Rectal smooth muscle tissue (tissue), 1 donor: Measurements from ENCODE around the gene BRICD5.

Experiments
- H3K27ac ChIP-seq: one replicate; pipeline ENCODE4 v1.7.0; 2013; ENCODE audit warnings: low read depth, low read length, inconsistent platforms
- H3K27me3 ChIP-seq: one replicate; pipeline ENCODE4 v1.7.0; 2013; ENCODE audit warnings: low read length; ENCODE audit not compliant: control insufficient read depth, insufficient read depth
- H3K36me3 ChIP-seq: one replicate; pipeline ENCODE4 v1.7.0; 2013; ENCODE audit warnings: low read length; ENCODE audit not compliant: control insufficient read depth, insufficient read depth
- H3K4me1 ChIP-seq: one replicate; pipeline ENCODE4 v1.7.0; 2013; ENCODE audit warnings: low read length; ENCODE audit not compliant: control insufficient read depth, insufficient read depth
- H3K4me3 ChIP-seq: one replicate; pipeline ENCODE4 v1.7.0; 2013; ENCODE audit warnings: low read length
- H3K9ac ChIP-seq: one replicate; pipeline ENCODE4 v1.7.0; 2013; ENCODE audit warnings: low read length

BRICD5 gene

GRCh38 chr16:2177561-2177960, 33.1 kb downstream of the BRICD5 start:
- H3K27me3 ChIP-seq, result no peaks in the 10 kb centered on the region
- no peak overlapping the region for H3K9ac ChIP-seq
- H3K27ac ChIP-seq, result no peak overlapping the region
- peaks cover 39% of the 10 kb centered on the region for H3K36me3 ChIP-seq
- no peak overlapping the region for H3K4me3 ChIP-seq
- no peaks in the 10 kb centered on the region for H3K4me1 ChIP-seq

DNA sequence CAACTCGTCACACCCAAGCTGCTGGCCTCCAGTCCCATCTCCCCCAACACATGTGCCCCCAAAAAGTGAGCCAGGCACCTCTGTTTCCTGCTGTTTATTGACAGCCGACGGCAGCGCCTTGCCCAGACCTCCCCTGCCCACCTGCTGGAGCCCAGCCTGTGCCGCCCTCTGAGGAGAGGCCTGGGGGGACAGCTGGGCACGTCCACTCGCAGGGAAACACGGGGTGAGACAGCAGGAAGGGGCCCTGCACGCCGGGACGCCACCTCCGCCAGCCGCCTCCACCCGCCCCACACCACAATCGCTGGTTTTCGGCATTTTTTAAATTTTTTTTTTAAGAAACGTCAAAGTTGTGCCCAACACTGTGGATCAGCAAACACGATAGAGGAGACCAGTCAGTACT, 33.6 kb downstream of the BRICD5 start:
- Histone ChIP-seq H3K4me1 (no peaks in the 10 kb centered on the region), H3K27me3 (no peaks in the 10 kb centered on the region), H3K27ac (no peak overlapping the region), H3K9ac (no peak overlapping the region), H3K36me3 (peaks cover 39% of the 10 kb centered on the region), H3K4me3 (no peak overlapping the region)

DNA sequence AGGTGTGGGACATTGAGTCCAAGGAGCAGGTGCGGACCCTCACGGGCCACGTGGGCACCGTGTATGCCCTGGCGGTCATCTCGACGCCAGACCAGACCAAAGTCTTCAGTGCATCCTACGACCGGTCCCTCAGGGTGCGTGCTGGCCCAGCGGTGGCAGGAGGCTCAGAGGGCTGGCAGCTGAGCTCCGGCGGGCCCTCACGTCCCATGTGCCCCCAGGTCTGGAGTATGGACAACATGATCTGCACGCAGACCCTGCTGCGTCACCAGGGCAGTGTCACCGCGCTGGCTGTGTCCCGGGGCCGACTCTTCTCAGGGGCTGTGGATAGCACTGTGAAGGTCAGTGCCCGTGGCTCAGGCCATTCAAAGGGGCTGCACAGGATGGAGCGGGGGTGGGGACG, 34.6 kb downstream of the BRICD5 start:
- Histone ChIP-seq H3K4me1 (no peaks in the 10 kb centered on the region), H3K27ac (no peak overlapping the region)

GRCh38 chr16:2175454-2175853, 35.2 kb downstream of the BRICD5 start:
- Histone ChIP-seq H3K27ac (no peak overlapping the region), H3K4me1 (no peaks in the 10 kb centered on the region), H3K36me3 (peaks cover 39% of the 10 kb centered on the region), H3K9ac (no peak overlapping the region), H3K27me3 (no peaks in the 10 kb centered on the region), H3K4me3 (no peak overlapping the region)

More for the DNA sequence above, 34.6 kb downstream of the BRICD5 start:
- Histone ChIP-seq H3K27me3 (no peaks in the 10 kb centered on the region), H3K9ac (no peak overlapping the region), H3K4me3 (no peak overlapping the region), H3K36me3 (peaks cover 39% of the 10 kb centered on the region)

GRCh38 chr16:2174396-2175131, 36.1 kb downstream of the BRICD5 start:
- H3K9ac ChIP-seq, result no peak overlapping the region
- H3K27me3 ChIP-seq, result no peaks in the 10 kb centered on the region
- no peak overlapping the region for H3K4me3 ChIP-seq
- H3K36me3 ChIP-seq, result peaks cover 39% of the 10 kb centered on the region
- no peaks in the 10 kb centered on the region for H3K4me1 ChIP-seq
- H3K27ac ChIP-seq, result no peak overlapping the region

DNA sequence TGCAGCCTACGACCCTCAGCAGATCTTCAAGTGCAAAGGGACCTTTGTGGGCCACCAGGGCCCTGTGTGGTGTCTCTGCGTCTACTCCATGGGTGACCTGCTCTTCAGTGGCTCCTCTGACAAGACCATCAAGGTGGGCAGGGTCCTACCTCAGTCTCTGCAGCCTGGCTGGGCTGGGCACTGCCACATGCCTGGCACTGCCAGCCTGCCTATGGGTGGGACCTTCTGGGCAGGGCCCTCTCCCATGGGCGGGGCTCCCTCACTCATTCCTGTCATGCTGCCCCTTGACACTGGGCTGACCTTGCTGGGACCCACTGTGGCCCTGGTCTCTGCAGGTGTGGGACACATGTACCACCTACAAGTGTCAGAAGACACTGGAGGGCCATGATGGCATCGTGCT, 36.7 kb downstream of the BRICD5 start:
- peaks cover 39% of the 10 kb centered on the region for H3K36me3 ChIP-seq

GRCh38 chr16:2173366-2173765, 37.3 kb downstream of the BRICD5 start:
- Histone ChIP-seq H3K4me1 (no peaks in the 10 kb centered on the region), H3K9ac (no peak overlapping the region), H3K4me3 (no peak overlapping the region), H3K36me3 (peaks cover 41% of the 10 kb centered on the region), H3K27ac (no peak overlapping the region), H3K27me3 (no peaks in the 10 kb centered on the region)

More for the DNA sequence above, 36.7 kb downstream of the BRICD5 start:
- Histone ChIP-seq H3K9ac (no peak overlapping the region), H3K4me3 (no peak overlapping the region), H3K27me3 (no peaks in the 10 kb centered on the region), H3K27ac (no peak overlapping the region), H3K4me1 (no peaks in the 10 kb centered on the region)

- Histone ChIP-seq H3K27ac (no peak overlapping the region), H3K27me3 (no peaks in the 10 kb centered on the region), H3K4me1 (no peaks in the 10 kb centered on the region), H3K4me3 (no peak overlapping the region), H3K36me3 (peaks cover 44% of the 10 kb centered on the region), H3K9ac (no peak overlapping the region)
Observed at GRCh38 chr16:2172688-2173335, 37.9 kb downstream of the BRICD5 start.

GRCh38 chr16:2171601-2172178, 39.0 kb downstream of the BRICD5 start:
- Histone ChIP-seq H3K27me3 (no peaks in the 10 kb centered on the region), H3K27ac (no peak overlapping the region), H3K9ac (no peak overlapping the region), H3K4me1 (no peaks in the 10 kb centered on the region), H3K4me3 (no peak overlapping the region), H3K36me3 (peaks cover 36% of the 10 kb centered on the region)

GRCh38 chr16:2170587-2171435, 39.9 kb downstream of the BRICD5 start:
- Histone ChIP-seq H3K27ac (no peak overlapping the region), H3K36me3 (peaks cover 29% of the 10 kb centered on the region)

DNA sequence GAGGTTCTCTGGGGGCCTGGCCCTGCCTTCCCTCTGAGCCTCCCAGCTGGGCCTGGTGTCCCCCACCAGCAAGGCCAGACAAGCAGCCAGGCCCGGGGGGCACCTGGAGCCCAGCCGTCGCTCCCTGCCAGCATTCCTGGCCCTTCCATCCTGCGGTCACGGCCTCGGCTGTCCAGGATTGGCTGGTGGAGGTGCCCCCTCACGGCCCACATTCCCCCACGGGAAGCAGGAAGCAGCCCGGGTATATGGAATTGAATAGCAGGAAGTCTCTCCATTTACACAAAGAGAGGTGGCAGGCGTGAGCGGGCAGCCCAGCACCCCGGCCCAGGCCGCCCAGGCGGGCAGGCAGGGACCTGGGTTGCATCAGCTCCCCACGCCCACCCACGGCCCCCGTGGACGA, 40.6 kb downstream of the BRICD5 start:
- no peak overlapping the region for H3K4me3 ChIP-seq
- H3K9ac ChIP-seq, result no peak overlapping the region
- H3K36me3 ChIP-seq, result peaks cover 23% of the 10 kb centered on the region
- H3K27me3 ChIP-seq, result no peaks in the 10 kb centered on the region
- H3K4me1 ChIP-seq, result no peaks in the 10 kb centered on the region
- no peak overlapping the region for H3K27ac ChIP-seq

More at GRCh38 chr16:2170587-2171435, 39.9 kb downstream of the BRICD5 start:
- Histone ChIP-seq H3K9ac (no peak overlapping the region), H3K4me3 (no peak overlapping the region), H3K27me3 (no peaks in the 10 kb centered on the region), H3K4me1 (no peaks in the 10 kb centered on the region)

- Histone ChIP-seq H3K27me3 (no peaks in the 10 kb centered on the region), H3K4me3 (no peak overlapping the region), H3K36me3 (peaks cover 5% of the 10 kb centered on the region), H3K4me1 (no peaks in the 10 kb centered on the region), H3K9ac (no peak overlapping the region), H3K27ac (no peak overlapping the region)
Observed at GRCh38 chr16:2167068-2167638, 43.5 kb downstream of the BRICD5 start.
